HG02884 (cell line): ENCODE results near the gene SCP2.

Source experiments
- ATAC-seq: cut with Tn5 transposase; IDR thresholded peaks from one replicate; pipeline ENCODE4 v1.9.1; 2021; ENCODE audit warnings: mild to moderate bottlenecking, moderate library complexity; ENCODE audit not compliant: unreplicated experiment

Gene SCP2

GRCh38 chr1:53093778-53094532, 166.9 kb downstream of the SCP2 start:
- ATAC-seq, result no peak

- ATAC-seq, result no peak
Observed at GRCh38 chr1:53094533-53094919, 167.4 kb downstream of the SCP2 start.
